Panc1 (cell line): Measurements from ENCODE around the gene PDGFA. TPM values are rescaled to one million over a fixed set of nuclear protein-coding genes. Genes with fewer than 3 reads are reported as not detected.

ENCODE experiments used
- ATAC-seq: fragments of 200-7000 bp; cut with Tn5 transposase; 2 replicates; pipeline ENCODE4 v1.9.1; 2020; ENCODE audit warnings: mild to moderate bottlenecking, moderate library complexity
- BruUV-seq: library from RNA; stranded (reverse); fragments of 400-500 nt; replicated peaks from 2 replicates; lab custom pipeline; 2021; lab: Mats Ljungman, UMichigan
- CTCF ChIA-PET: fragments of 300-600 bp; sonication (Branson Sonifier 250); formaldehyde crosslinking; loops from one replicate; lab custom pipeline; 2022; ENCODE audit warnings: antibody characterized with exemption; lab: Charles Lee
- POLR2A ChIA-PET: fragments of 300-600 bp; sonication (Branson Sonifier 250); formaldehyde crosslinking; loops from one replicate; lab custom pipeline; 2022; ENCODE audit warnings: antibody characterized with exemption; lab: Charles Lee
- DNase-seq: peaks from one replicate; pipeline ENCODE4 v3.0.0-alpha.2; 2010; ENCODE audit warnings: low read depth, low spot score
- H3K27ac ChIP-seq: 2 replicates; pipeline ENCODE4 v1.5.1; 2011; ENCODE audit warnings: mild to moderate bottlenecking, low read length, inconsistent platforms
- H3K27me3 ChIP-seq: fragments of 200-500 bp; sonication (Bioruptor generic); 2 replicates; pipeline ENCODE4 v1.6.0; 2014; ENCODE audit warnings: low read length, inconsistent platforms; ENCODE audit not compliant: control insufficient read depth, insufficient read depth
- H3K36me3 ChIP-seq: fragments of 200-500 bp; sonication (Bioruptor generic); 2 replicates; pipeline ENCODE4 v1.5.1; 2014; ENCODE audit warnings: inconsistent platforms, mild to moderate bottlenecking, low read length, moderate library complexity; ENCODE audit not compliant: control insufficient read depth, insufficient read depth
- H3K4me1 ChIP-seq: 2 replicates; pipeline ENCODE4 v1.5.1; 2011; ENCODE audit warnings: inconsistent platforms, mild to moderate bottlenecking, low read length, moderate library complexity; ENCODE audit not compliant: control insufficient read depth, insufficient read depth
- H3K4me3 ChIP-seq, 2 experiments: 2 replicates each; pipeline ENCODE4 v1.5.1; 2011 to 2012; ENCODE audit warnings: low read depth in 2 of 2, low read length in 2 of 2, mild to moderate bottlenecking in 2 of 2, inconsistent platforms in 1 of 2, moderate library complexity in 1 of 2
- H3K9me3 ChIP-seq: fragments of 200-500 bp; sonication (Bioruptor generic); 2 replicates; pipeline ENCODE4 v1.5.1; 2014; ENCODE audit warnings: low read depth, mild to moderate bottlenecking, inconsistent platforms, low read length, moderate library complexity; ENCODE audit not compliant: control insufficient read depth, insufficient read depth
- POLR2AphosphoS5 ChIP-seq: IDR thresholded peaks from 2 replicates; pipeline ENCODE4 v1.6.1; 2012; ENCODE audit warnings: mild to moderate bottlenecking, low read depth, low read length, moderate library complexity
- SIN3A ChIP-seq: IDR thresholded peaks from 2 replicates; pipeline ENCODE4 v1.6.1; 2012; ENCODE audit warnings: low read depth, mild to moderate bottlenecking, low read length, moderate library complexity, borderline replicate concordance; ENCODE audit not compliant: insufficient read depth
- TCF7L2 ChIP-seq: IDR thresholded peaks from 2 replicates; pipeline ENCODE4 v1.6.1; 2011; ENCODE audit warnings: mild to moderate bottlenecking, low read depth, low read length, inconsistent platforms
- in situ Hi-C: cut with HindIII; loops from 2 replicates; pipeline ENCODE4 v1.10.0; 2016; ENCODE audit warnings: low sequenced_read_pairs, low pct_unique_long_range_greater_than_20kb
- intact Hi-C: fragments of 100-400 bp; cut with micrococcal nuclease; formaldehyde crosslinking; loops from one replicate; pipeline ENCODE4 v1.10.0; 2022; ENCODE audit not compliant: unreplicated experiment
- total RNA-seq: library from RNA; stranded (reverse); gene quantifications from one replicate; pipeline ENCODE4 v1.2.1, GENCODE V29; 2021; ENCODE audit not compliant: unreplicated experiment
- TF ChIP-seq, protein P1 (sequence below), 2 experiments: IDR thresholded peaks; 2 replicates each; pipeline ENCODE4 v1.6.1; 2011 to 2012; ENCODE audit warnings: low read depth in 2 of 2, control low read depth in 1 of 2, low read length in 1 of 2, mild to moderate bottlenecking in 1 of 2, moderate library complexity in 1 of 2; ENCODE audit not compliant: insufficient read depth in 1 of 2
- TF ChIP-seq, protein P2 (sequence below): fragments of 450-650 bp; IDR thresholded peaks from 2 replicates; pipeline ENCODE4 v1.5.1; 2017; ENCODE audit warnings: mild to moderate bottlenecking

PDGFA gene
- total RNA-seq, 1 experiment from 2014 or later, result 18.5 TPM

DNA sequence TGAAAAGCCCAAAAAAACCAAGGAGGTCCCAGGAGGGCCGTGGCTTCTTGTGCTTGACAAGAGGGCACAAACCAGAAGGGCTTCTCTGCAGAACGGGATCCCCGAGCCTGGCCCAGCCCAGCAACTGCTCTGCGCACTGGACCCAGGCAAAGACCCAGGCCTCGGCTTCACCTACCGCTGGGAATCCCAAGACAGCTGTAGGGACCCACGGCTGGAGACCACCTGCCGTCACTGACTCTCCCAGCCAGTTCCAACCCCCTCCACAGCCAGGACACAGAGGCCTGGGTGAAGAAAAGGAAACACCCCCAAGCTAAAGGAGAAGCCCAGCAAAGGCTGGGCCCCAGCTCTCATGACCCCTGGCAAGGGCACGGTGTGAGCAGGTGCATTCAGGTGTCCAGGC, 24.3 kb downstream of the PDGFA start:
- CTCF ChIA-PET, result no interaction called here

DNA sequence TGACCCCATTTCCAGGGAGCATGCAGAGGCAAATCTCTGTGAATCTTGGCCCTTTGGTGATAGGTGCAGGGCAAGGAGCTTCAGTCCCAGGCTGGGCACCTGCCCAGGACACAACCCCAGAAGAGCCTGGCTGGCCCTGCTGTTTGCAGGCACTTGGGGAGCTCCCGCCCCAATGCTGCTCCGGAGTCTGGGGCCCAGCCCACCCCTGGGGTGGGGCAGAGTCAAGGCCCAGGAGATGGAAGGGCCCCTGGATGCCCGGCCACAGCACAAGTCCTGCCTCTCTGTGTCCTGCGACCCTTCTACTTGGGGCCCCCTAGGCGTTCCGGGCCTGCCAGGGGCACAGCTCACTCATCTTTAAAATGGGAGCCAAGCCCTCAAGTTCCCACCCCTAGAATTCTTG, 24.7 kb downstream of the PDGFA start:
- CTCF ChIA-PET, result no interaction called here
- no TSS peak for BruUV-seq
- in situ Hi-C loops, result loop anchor here (10.0 kb wide), 1 partner anchor 160 kb away; no protein-coding TSS in a partner anchor
- TF ChIP-seq POLR2AphosphoS5, result no peak
- TF ChIP-seq, protein P1, sequence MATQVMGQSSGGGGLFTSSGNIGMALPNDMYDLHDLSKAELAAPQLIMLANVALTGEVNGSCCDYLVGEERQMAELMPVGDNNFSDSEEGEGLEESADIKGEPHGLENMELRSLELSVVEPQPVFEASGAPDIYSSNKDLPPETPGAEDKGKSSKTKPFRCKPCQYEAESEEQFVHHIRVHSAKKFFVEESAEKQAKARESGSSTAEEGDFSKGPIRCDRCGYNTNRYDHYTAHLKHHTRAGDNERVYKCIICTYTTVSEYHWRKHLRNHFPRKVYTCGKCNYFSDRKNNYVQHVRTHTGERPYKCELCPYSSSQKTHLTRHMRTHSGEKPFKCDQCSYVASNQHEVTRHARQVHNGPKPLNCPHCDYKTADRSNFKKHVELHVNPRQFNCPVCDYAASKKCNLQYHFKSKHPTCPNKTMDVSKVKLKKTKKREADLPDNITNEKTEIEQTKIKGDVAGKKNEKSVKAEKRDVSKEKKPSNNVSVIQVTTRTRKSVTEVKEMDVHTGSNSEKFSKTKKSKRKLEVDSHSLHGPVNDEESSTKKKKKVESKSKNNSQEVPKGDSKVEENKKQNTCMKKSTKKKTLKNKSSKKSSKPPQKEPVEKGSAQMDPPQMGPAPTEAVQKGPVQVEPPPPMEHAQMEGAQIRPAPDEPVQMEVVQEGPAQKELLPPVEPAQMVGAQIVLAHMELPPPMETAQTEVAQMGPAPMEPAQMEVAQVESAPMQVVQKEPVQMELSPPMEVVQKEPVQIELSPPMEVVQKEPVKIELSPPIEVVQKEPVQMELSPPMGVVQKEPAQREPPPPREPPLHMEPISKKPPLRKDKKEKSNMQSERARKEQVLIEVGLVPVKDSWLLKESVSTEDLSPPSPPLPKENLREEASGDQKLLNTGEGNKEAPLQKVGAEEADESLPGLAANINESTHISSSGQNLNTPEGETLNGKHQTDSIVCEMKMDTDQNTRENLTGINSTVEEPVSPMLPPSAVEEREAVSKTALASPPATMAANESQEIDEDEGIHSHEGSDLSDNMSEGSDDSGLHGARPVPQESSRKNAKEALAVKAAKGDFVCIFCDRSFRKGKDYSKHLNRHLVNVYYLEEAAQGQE (IDR thresholded peaks at IDR 0.05; ENCODE audit: insufficient read depth in 1 of 2, low read depth in 2 of 2, low read length in 1 of 2), result no peak
- no peak for TF ChIP-seq TCF7L2
- no peak for TF ChIP-seq SIN3A
- TF ChIP-seq, protein P2, sequence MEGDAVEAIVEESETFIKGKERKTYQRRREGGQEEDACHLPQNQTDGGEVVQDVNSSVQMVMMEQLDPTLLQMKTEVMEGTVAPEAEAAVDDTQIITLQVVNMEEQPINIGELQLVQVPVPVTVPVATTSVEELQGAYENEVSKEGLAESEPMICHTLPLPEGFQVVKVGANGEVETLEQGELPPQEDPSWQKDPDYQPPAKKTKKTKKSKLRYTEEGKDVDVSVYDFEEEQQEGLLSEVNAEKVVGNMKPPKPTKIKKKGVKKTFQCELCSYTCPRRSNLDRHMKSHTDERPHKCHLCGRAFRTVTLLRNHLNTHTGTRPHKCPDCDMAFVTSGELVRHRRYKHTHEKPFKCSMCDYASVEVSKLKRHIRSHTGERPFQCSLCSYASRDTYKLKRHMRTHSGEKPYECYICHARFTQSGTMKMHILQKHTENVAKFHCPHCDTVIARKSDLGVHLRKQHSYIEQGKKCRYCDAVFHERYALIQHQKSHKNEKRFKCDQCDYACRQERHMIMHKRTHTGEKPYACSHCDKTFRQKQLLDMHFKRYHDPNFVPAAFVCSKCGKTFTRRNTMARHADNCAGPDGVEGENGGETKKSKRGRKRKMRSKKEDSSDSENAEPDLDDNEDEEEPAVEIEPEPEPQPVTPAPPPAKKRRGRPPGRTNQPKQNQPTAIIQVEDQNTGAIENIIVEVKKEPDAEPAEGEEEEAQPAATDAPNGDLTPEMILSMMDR, result no peak
- intact Hi-C loops, result no loop called here
- DNase-seq (no peak), ATAC-seq (no peak)
- Histone ChIP-seq H3K27me3 (no peaks in the 10 kb centered on the region), H3K4me1 (peaks cover 3% of the 10 kb centered on the region; the same call in 1 of the 2 replicates), H3K9me3 (no peaks in the 10 kb centered on the region), H3K27ac (no peak overlapping the region), H3K36me3 (no peaks in the 10 kb centered on the region), H3K4me3 (no peak overlapping the region)
- POLR2A ChIA-PET, result no interaction called here

More for the DNA sequence above, 24.3 kb downstream of the PDGFA start:
- intact Hi-C loops, result no loop called here
- no peak for TF ChIP-seq TCF7L2
- TF ChIP-seq, protein P1 (IDR thresholded peaks at IDR 0.05; ENCODE audit: insufficient read depth in 1 of 2, low read depth in 2 of 2, low read length in 1 of 2), result no peak
- TF ChIP-seq, protein P2, result no peak
- no peak for DNase-seq
- Histone ChIP-seq H3K4me1 (peaks cover 1% of the 10 kb centered on the region; the same call in 1 of the 2 replicates), H3K27me3 (no peaks in the 10 kb centered on the region), H3K36me3 (no peaks in the 10 kb centered on the region), H3K4me3 (no peak overlapping the region), H3K9me3 (no peaks in the 10 kb centered on the region), H3K27ac (no peak overlapping the region)
- in situ Hi-C loops, result loop anchor here (10.0 kb wide), 1 partner anchor 161 kb away; no protein-coding TSS in a partner anchor
- ATAC-seq, result no peak
- BruUV-seq, result no TSS peak
- POLR2A ChIA-PET, result no interaction called here
